Smooth muscle cell (in vitro differentiated cells): ENCODE measurements around the gene PYGB. TPM values are rescaled to one million over a fixed set of nuclear protein-coding genes. Genes with fewer than 3 reads are reported as not detected.

Source experiments
- DNase-seq: peaks from one replicate; lab custom pipeline; 2025; ENCODE audit not compliant: unreplicated experiment; lab: John Stamatoyannopoulos, UW
- H2AFZ ChIP-seq: fragments of 200-600 bp; sonication (generic); 2 replicates; pipeline ENCODE4 v1.6.0; 2016; ENCODE audit warnings: antibody characterized with exemption, low read depth, mild to moderate bottlenecking
- H3F3A ChIP-seq: fragments of 200-600 bp; sonication (generic); 2 replicates; pipeline ENCODE4 v1.6.0; 2017; ENCODE audit warnings: antibody characterized with exemption, low read depth
- H3K27ac ChIP-seq: fragments of 200-600 bp; sonication (generic); 2 replicates; pipeline ENCODE4 v1.5.1; 2016; ENCODE audit warnings: low read depth, mild to moderate bottlenecking
- H3K27me3 ChIP-seq: fragments of 200-600 bp; sonication (generic); 2 replicates; pipeline ENCODE4 v1.6.1; 2016; ENCODE audit warnings: low read depth, mild to moderate bottlenecking
- H3K36me3 ChIP-seq: fragments of 200-600 bp; sonication (generic); 2 replicates; pipeline ENCODE4 v1.5.1; 2016; ENCODE audit warnings: low read depth
- H3K4me1 ChIP-seq: fragments of 200-600 bp; sonication (generic); 2 replicates; pipeline ENCODE4 v1.5.1; 2016; ENCODE audit warnings: low read depth
- H3K4me2 ChIP-seq: fragments of 200-600 bp; sonication (generic); 2 replicates; pipeline ENCODE4 v1.6.0; 2016; ENCODE audit warnings: mild to moderate bottlenecking
- H3K4me3 ChIP-seq: fragments of 200-600 bp; sonication (generic); 2 replicates; pipeline ENCODE4 v1.5.1; 2016; ENCODE audit warnings: mild to moderate bottlenecking
- H3K79me2 ChIP-seq: fragments of 200-600 bp; sonication (generic); 2 replicates; pipeline ENCODE4 v1.6.0; 2016; ENCODE audit warnings: low read depth, mild to moderate bottlenecking
- H3K9ac ChIP-seq: fragments of 200-600 bp; sonication (generic); 2 replicates; pipeline ENCODE4 v1.6.0; 2016; ENCODE audit warnings: low read depth
- H3K9me3 ChIP-seq: fragments of 200-600 bp; sonication (generic); replicated peaks from 2 replicates; pipeline ENCODE4 v1.5.1; 2016; ENCODE audit warnings: low read depth
- H4K20me1 ChIP-seq: fragments of 200-600 bp; sonication (generic); 2 replicates; pipeline ENCODE4 v1.6.0; 2016; ENCODE audit warnings: low read depth
- CTCF ChIP-seq: fragments of 200-600 bp; sonication (generic); IDR thresholded peaks from 2 replicates; pipeline ENCODE4 v1.5.1; 2017; ENCODE audit warnings: borderline replicate concordance, mild to moderate bottlenecking, antibody characterized with exemption; ENCODE audit not compliant: insufficient read depth, poor library complexity, severe bottlenecking
- WGBS: methylation state at CpG from one replicate; pipeline ENCODE4 v1.1.7; 2016; ENCODE audit warnings: low lambda C conversion rate; 5-methylcytosine and 5-hydroxymethylcytosine counted together
- polyA plus RNA-seq: library from polyadenylated mRNA; unstranded; fragments of >200 nt; fragmentation: Nextera tagmentation; extraction: Ambion mirVana; gene quantifications from 2 replicates; pipeline ENCODE4 v1.2.1, GENCODE V29; 2016
- total RNA-seq: library from RNA; depleted of rRNA; stranded (reverse); fragments of >200 nt; gene quantifications from 2 replicates; pipeline ENCODE4 v1.2.3, GENCODE V29; 2014

PYGB gene
- total and polyA plus RNA-seq, 2 experiments from 2014 or later = 31.8 to 39.4 TPM

GRCh38 chr20:25221592-25222460, 26.1 kb upstream of the PYGB start:
- TF ChIP-seq CTCF = no peak
- Histone ChIP-seq H3K4me1 (peaks cover 13% of the 10 kb centered on the region), H3K36me3 (no peaks in the 10 kb centered on the region), H3F3A (no peaks in the 10 kb centered on the region), H3K9me3 (no peaks in the 10 kb centered on the region), H3K4me3 (no peak overlapping the region), H3K9ac (no peak overlapping the region), H3K4me2 (no peak overlapping the region), H3K27me3 (no peaks in the 10 kb centered on the region), H3K27ac (no peak overlapping the region), H2AFZ (no peak overlapping the region), H3K79me2 (no peaks in the 10 kb centered on the region), H4K20me1 (no peaks in the 10 kb centered on the region)
- WGBS = 95% methylated on average over 28 of the region's 29 CpGs
- DNase-seq = no peak

GRCh38 chr20:25222461-25223178, 25.3 kb upstream of the PYGB start:
- WGBS = 83% methylated on average over 15 of the region's 21 CpGs
- TF ChIP-seq CTCF = no peak
- Histone ChIP-seq H3K27me3 (no peaks in the 10 kb centered on the region), H3K9me3 (no peaks in the 10 kb centered on the region), H2AFZ (no peak overlapping the region), H3K79me2 (no peaks in the 10 kb centered on the region), H3K27ac (peak overlapping the region; percentile 63), H3K4me2 (no peak overlapping the region), H3F3A (no peaks in the 10 kb centered on the region), H3K4me3 (no peak overlapping the region), H4K20me1 (no peaks in the 10 kb centered on the region), H3K9ac (no peak overlapping the region), H3K4me1 (peaks cover 18% of the 10 kb centered on the region), H3K36me3 (no peaks in the 10 kb centered on the region)
- no peak for DNase-seq

GRCh38 chr20:25223179-25223661, 24.7 kb upstream of the PYGB start:
- no peak for TF ChIP-seq CTCF
- H3F3A ChIP-seq = no peaks in the 10 kb centered on the region
- no peak overlapping the region for H3K4me3 ChIP-seq
- peak overlapping the region; percentile 51 for H3K9ac ChIP-seq
- DNase-seq = no peak
- H2AFZ ChIP-seq = no peak overlapping the region
- no peaks in the 10 kb centered on the region for H3K9me3 ChIP-seq
- 5% methylated on average over 8 of the region's 8 CpGs for WGBS
- peaks cover 22% of the 10 kb centered on the region for H3K4me1 ChIP-seq
- no peaks in the 10 kb centered on the region for H3K36me3 ChIP-seq
- no peaks in the 10 kb centered on the region for H3K79me2 ChIP-seq
- H3K27ac ChIP-seq = peak overlapping the region; percentile 85
- H3K27me3 ChIP-seq = no peaks in the 10 kb centered on the region
- no peaks in the 10 kb centered on the region for H4K20me1 ChIP-seq
- peak overlapping the region; percentile 44 for H3K4me2 ChIP-seq
